ENCODE results near the gene RET.

GRCh38 chr10:43032613-43033012, 44.3 kb upstream of the RET start:
- no peak for TF ChIP-seq EZH2 (IDR thresholded peaks at IDR 0.05)
- no peak for TF ChIP-seq POLR2AphosphoS5 (IDR thresholded peaks at IDR 0.05; ENCODE audit: borderline replicate concordance, low read depth, low read length)
